Skeletal muscle tissue (tissue), 4 donors: ENCODE measurements around the gene UNC5A. TPM values are rescaled to one million over a fixed set of nuclear protein-coding genes. Genes with fewer than 3 reads are reported as not detected.

Experiments used
- H3K27ac ChIP-seq: one replicate; pipeline ENCODE4 v1.7.0; 2013; ENCODE audit warnings: mild to moderate bottlenecking, low read depth, low read length, inconsistent platforms
- H3K27me3 ChIP-seq, 3 donors: one replicate each; pipeline ENCODE4 v1.7.0; 2013; ENCODE audit warnings: low read length in 3 of 3; ENCODE audit not compliant: control insufficient read depth in 3 of 3, insufficient read depth in 3 of 3
- H3K36me3 ChIP-seq, 3 donors: one replicate each; pipeline ENCODE4 v1.7.0; 2013; ENCODE audit warnings: low read length in 3 of 3; ENCODE audit not compliant: control insufficient read depth in 3 of 3, insufficient read depth in 3 of 3
- H3K4me1 ChIP-seq, 3 donors: one replicate each; pipeline ENCODE4 v1.7.0; 2013; ENCODE audit warnings: low read length in 3 of 3, mild to moderate bottlenecking in 3 of 3; ENCODE audit not compliant: control insufficient read depth in 3 of 3, insufficient read depth in 3 of 3
- H3K4me3 ChIP-seq, 3 donors: one replicate each; pipeline ENCODE4 v1.7.0; 2013; ENCODE audit warnings: low read length in 3 of 3
- H3K9ac ChIP-seq, 3 donors: one replicate each; pipeline ENCODE4 v1.7.0; 2013; ENCODE audit warnings: low read length in 3 of 3, mild to moderate bottlenecking in 3 of 3, moderate library complexity in 2 of 3, low read depth in 1 of 3
- H3K9me3 ChIP-seq, 3 donors: one replicate each; pipeline ENCODE4 v1.7.0; 2013; ENCODE audit warnings: low read length in 3 of 3; ENCODE audit not compliant: control insufficient read depth in 3 of 3
- total RNA-seq: library from RNA; depleted of rRNA; stranded (reverse); fragments of >200 nt; gene quantifications from one replicate; pipeline ENCODE4 v1.2.3, GENCODE V29; 2014
- donor health status: Osteomylitis.

The UNC5A gene
- total RNA-seq, 1 donor from 2014 or later: not detected

GRCh38 chr5:176813587-176814312, 3.4 kb downstream of the UNC5A start:
- Histone ChIP-seq H3K9me3 (no peaks in the 10 kb centered on the region), H3K27me3 (peaks cover 79 to 86% (median 84%) of the 10 kb centered on the region in 3 donors), H3K4me1 (peaks cover 5 to 15% (median 7%) of the 10 kb centered on the region in 3 donors), H3K9ac (no peak overlapping the region), H3K36me3 (no peaks in the 10 kb centered on the region), H3K27ac (no peak overlapping the region), H3K4me3 (no peak overlapping the region)

DNA sequence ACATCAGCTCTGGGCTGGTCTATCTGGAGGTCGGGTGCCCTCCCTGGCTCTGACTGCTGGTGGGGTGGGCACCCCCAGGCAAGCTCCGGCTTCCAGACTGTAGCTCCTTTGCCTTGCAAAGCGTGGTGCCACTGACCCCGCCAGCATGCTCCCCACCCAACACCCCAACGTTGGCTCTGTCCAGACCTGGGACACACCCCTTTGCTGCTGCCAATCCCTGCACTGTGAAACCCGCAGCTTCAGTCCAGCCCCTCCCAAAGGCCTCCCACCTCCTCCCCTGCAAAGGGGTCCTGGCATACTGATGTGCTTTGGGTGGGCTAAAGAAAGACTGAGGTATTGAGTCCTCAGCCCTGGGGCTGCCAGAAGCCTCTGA, 3.9 kb downstream of the UNC5A start:
- no peak overlapping the region for H3K4me3 ChIP-seq
- H3K27ac ChIP-seq: no peak overlapping the region
- H3K4me1 ChIP-seq: peaks cover 5 to 15% (median 7%) of the 10 kb centered on the region in 3 donors
- no peaks in the 10 kb centered on the region for H3K9me3 ChIP-seq
- no peaks in the 10 kb centered on the region for H3K36me3 ChIP-seq
- no peak overlapping the region for H3K9ac ChIP-seq
- peaks cover 80 to 87% (median 84%) of the 10 kb centered on the region in 3 donors for H3K27me3 ChIP-seq

- H3K9me3 ChIP-seq: no peaks in the 10 kb centered on the region
- no peak overlapping the region for H3K9ac ChIP-seq
- H3K27ac ChIP-seq: no peak overlapping the region
- peaks cover 81 to 86% (median 83%) of the 10 kb centered on the region in 3 donors for H3K27me3 ChIP-seq
- H3K4me3 ChIP-seq: no peak overlapping the region
- H3K4me1 ChIP-seq: peaks cover 3 to 9% (median 5%) of the 10 kb centered on the region in 3 donors
- no peaks in the 10 kb centered on the region for H3K36me3 ChIP-seq
These were observed 4.6 kb downstream of the UNC5A start for GRCh38 chr5:176814836-176815438.

DNA sequence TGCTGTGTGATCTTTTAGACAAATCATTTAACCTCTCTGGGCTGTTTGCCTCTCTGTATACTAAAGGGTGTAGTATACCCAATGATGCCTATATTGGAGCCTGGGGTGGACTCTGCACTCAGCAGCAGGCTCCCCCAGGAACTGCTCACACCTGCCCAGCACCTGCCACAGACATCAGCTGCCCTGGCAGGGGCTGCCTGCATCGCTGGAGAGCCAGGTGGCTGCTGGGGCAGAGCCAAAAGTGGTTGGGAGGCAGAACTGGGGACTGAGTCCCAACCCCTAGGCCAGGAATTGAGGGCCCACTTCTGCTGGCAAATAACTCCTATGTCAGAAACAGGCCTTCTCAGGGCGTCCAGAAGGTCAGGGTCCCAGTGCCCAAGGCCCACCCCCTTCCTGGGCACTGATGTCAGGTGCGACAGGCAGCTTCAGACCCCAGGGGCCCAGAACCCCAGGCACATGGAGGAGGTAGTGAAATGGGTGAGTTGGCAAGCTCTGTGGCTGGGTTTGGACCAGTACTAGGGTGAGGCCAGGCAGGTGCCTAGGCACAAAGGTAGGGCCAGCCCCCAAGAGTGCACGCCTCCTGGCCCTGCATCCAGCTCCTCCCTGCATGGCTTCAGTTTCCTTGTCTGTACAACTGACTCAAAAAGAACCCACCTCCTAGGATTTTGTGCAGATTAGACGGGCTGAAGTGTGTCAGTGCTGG, 5.8 kb downstream of the UNC5A start:
- H3K27me3 ChIP-seq: peaks cover 81 to 85% (median 83%) of the 10 kb centered on the region in 3 donors
- H3K36me3 ChIP-seq: no peaks in the 10 kb centered on the region
- H3K9ac ChIP-seq: no peak overlapping the region

GRCh38 chr5:176816791-176817347, 6.5 kb downstream of the UNC5A start:
- Histone ChIP-seq H3K9me3 (no peaks in the 10 kb centered on the region), H3K27me3 (peaks cover 78 to 85% (median 80%) of the 10 kb centered on the region in 3 donors), H3K27ac (no peak overlapping the region), H3K9ac (no peak overlapping the region), H3K36me3 (no peaks in the 10 kb centered on the region), H3K4me3 (no peak overlapping the region), H3K4me1 (no peaks in the 10 kb centered on the region)

More for the DNA sequence above, 5.8 kb downstream of the UNC5A start:
- no peak overlapping the region for H3K27ac ChIP-seq
- H3K9me3 ChIP-seq: no peaks in the 10 kb centered on the region
- H3K4me1 ChIP-seq: peaks cover under 1 to 3% (median 1%) of the 10 kb centered on the region in 3 donors
- H3K4me3 ChIP-seq: no peak overlapping the region

DNA sequence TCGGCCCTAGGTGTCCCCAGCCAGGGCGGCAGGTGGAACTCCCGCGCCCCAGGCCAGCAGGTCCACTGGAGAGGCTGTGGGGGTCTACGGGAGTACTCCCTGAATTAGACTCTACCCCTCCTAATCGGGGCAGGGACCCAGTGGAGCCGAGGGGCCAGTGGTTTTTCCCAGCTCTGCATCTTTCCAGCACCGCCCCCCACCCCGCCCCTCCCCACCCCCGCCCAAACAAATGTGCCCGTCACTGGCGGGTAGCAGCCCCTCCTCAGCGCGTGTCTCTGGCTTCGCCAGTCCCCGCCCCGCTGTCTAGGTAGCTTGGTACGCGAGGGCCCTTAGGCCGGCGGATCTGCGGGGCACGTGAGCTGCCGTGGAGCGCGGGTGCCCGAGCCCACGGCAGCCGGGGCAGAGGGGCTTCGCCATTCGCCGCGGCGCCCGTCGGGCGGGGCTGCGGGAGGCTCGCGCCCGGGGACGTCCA, 7.0 kb downstream of the UNC5A start:
- no peaks in the 10 kb centered on the region for H3K9me3 ChIP-seq
- H3K4me1 ChIP-seq: no peaks in the 10 kb centered on the region
- peaks cover 77 to 84% (median 80%) of the 10 kb centered on the region in 3 donors for H3K27me3 ChIP-seq
- no peaks in the 10 kb centered on the region for H3K36me3 ChIP-seq
- H3K4me3 ChIP-seq: no peak overlapping the region
- no peak overlapping the region for H3K9ac ChIP-seq
- no peak overlapping the region for H3K27ac ChIP-seq

DNA sequence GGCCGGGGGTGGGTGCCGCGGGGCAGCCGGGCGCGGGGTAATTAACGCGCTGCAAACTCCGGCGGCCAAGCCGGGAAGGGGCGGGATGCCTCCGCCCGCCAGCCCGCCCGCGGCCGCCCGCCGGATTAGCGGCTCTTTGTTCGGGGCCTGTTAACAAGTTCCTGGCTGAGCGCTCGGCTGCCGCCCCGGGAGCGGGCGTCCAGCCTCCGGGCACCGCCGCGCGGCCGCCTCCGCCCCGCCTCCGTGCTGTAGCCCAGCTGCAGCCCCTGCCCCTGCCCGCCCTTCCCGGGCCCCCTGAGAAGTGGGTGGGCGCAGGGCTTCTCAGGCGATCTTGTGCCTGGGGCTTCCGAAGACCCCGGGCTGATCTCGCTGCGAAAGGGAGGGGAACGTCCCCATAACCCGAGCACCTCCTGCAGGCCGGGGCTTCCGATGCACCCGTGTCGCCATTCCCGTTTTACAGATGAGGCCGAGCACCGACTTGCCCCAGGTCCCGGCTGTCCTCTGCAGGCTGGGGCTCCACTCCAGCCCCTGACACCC, 7.5 kb downstream of the UNC5A start:
- Histone ChIP-seq H3K4me3 (no peak overlapping the region), H3K4me1 (no peaks in the 10 kb centered on the region), H3K9me3 (no peaks in the 10 kb centered on the region), H3K27ac (no peak overlapping the region), H3K36me3 (no peaks in the 10 kb centered on the region), H3K27me3 (peaks cover 77 to 84% (median 79%) of the 10 kb centered on the region in 3 donors), H3K9ac (no peak overlapping the region)

GRCh38 chr5:176818391-176819098, 8.2 kb downstream of the UNC5A start:
- Histone ChIP-seq H3K4me3 (no peak overlapping the region), H3K27ac (no peak overlapping the region), H3K9ac (no peak overlapping the region), H3K36me3 (no peaks in the 10 kb centered on the region), H3K4me1 (no peaks in the 10 kb centered on the region), H3K27me3 (peaks cover 71 to 83% (median 75%) of the 10 kb centered on the region in 3 donors), H3K9me3 (no peaks in the 10 kb centered on the region)

- no peaks in the 10 kb centered on the region for H3K9me3 ChIP-seq
- H3K4me3 ChIP-seq: no peak overlapping the region
- no peak overlapping the region for H3K27ac ChIP-seq
- H3K27me3 ChIP-seq: peaks cover 61 to 83% (median 66%) of the 10 kb centered on the region in 3 donors
- no peaks in the 10 kb centered on the region for H3K4me1 ChIP-seq
- H3K36me3 ChIP-seq: no peaks in the 10 kb centered on the region
- no peak overlapping the region for H3K9ac ChIP-seq
These were observed 9.1 kb downstream of the UNC5A start for GRCh38 chr5:176819476-176819875.
